ENCODE results near the gene GNB1L. TPM values are rescaled to one million over a fixed set of nuclear protein-coding genes. Genes with fewer than 3 reads are reported as not detected.
A peak's percentile ranks its signal among the peaks of the same experiment; 100 is the strongest.

Gene GNB1L
- polyA plus RNA-seq, 3 donors: 3.4 to 6.0 (median 4.8) TPM

- H4K20me1 ChIP-seq (ENCODE audit: insufficient read depth, low read length): no peaks in the 10 kb centered on the region
- H3K4me1 ChIP-seq (ENCODE audit: control insufficient read depth in 1 of 2, insufficient read depth in 2 of 2, low read length in 2 of 2): no peaks in the 10 kb centered on the region
- Mint-ChIP-seq H3K27ac (no peak overlapping the region), H3K4me1 (no peaks in the 10 kb centered on the region), H3K9me3 (peaks cover 0 to 4% (median 0%) of the 10 kb centered on the region in 7 donors), H3K36me3 (no peaks in the 10 kb centered on the region), H3K27me3 (ENCODE audit: low read depth in 3 of 3) (peaks cover 0 to 4% (median 0%) of the 10 kb centered on the region in 3 donors), H3K4me3 (peak overlapping the region in 1 of 2 donors; percentile 24)
- no peak overlapping the region for H3K4me3 ChIP-seq (replicated peaks in 1 of 3; ENCODE audit: low read depth in 2 of 3, low read length in 3 of 3)
- DNase-seq: no peak
- H3K9ac ChIP-seq (ENCODE audit: insufficient read depth, low read length, poor library complexity, severe bottlenecking): no peak overlapping the region
- TF ChIP-seq CTCF (IDR thresholded peaks at IDR 0.05): no peak
- H3K9me3 ChIP-seq (replicated peaks in 1 of 2; ENCODE audit: control insufficient read depth in 1 of 2, insufficient read depth in 1 of 2, low read length in 2 of 2): no peaks in the 10 kb centered on the region
- H3K36me3 ChIP-seq (replicated peaks in 1 of 2; ENCODE audit: control insufficient read depth in 1 of 2, insufficient read depth in 2 of 2, low read length in 2 of 2): no peaks in the 10 kb centered on the region
- H3K4me2 ChIP-seq (replicated peaks; ENCODE audit: extremely low read depth, low read length, poor library complexity, severe bottlenecking): no peak overlapping the region
- no peaks in the 10 kb centered on the region for H3K27me3 ChIP-seq (ENCODE audit: control insufficient read depth in 2 of 2, insufficient read depth in 2 of 2, low read length in 2 of 2)
- no peak overlapping the region for H2AFZ ChIP-seq (ENCODE audit: insufficient read depth, low read depth, low read length, poor library complexity, severe bottlenecking)
- intact Hi-C loops (cut with micrococcal nuclease): no loop called here
- H3K79me2 ChIP-seq (ENCODE audit: insufficient read depth, low read length): no peaks in the 10 kb centered on the region
- H3K27ac ChIP-seq (ENCODE audit: low read depth in 1 of 2, low read length in 2 of 2): no peak overlapping the region
- 99% methylated on average over 15 of the region's 23 CpGs for whole genome bisulfite sequencing (ENCODE audit: insufficient coverage)
Measured at GRCh38 chr22:19810381-19811201, 44.1 kb downstream of the GNB1L start.

- H3K4me3 ChIP-seq (replicated peaks in 1 of 3; ENCODE audit: low read depth in 2 of 3, low read length in 3 of 3): no peak overlapping the region
- H3K9ac ChIP-seq (ENCODE audit: insufficient read depth, low read length, poor library complexity, severe bottlenecking): no peak overlapping the region
- Mint-ChIP-seq H3K27ac (no peak overlapping the region), H3K4me3 (no peak overlapping the region), H3K27me3 (ENCODE audit: low read depth in 3 of 3) (peaks cover 0 to 4% (median 0%) of the 10 kb centered on the region in 3 donors), H3K36me3 (no peaks in the 10 kb centered on the region), H3K9me3 (peaks cover 0 to 4% (median 0%) of the 10 kb centered on the region in 7 donors), H3K4me1 (no peaks in the 10 kb centered on the region)
- H3K79me2 ChIP-seq (ENCODE audit: insufficient read depth, low read length): no peaks in the 10 kb centered on the region
- no peaks in the 10 kb centered on the region for H3K4me1 ChIP-seq (ENCODE audit: control insufficient read depth in 1 of 2, insufficient read depth in 2 of 2, low read length in 2 of 2)
- DNase-seq: no peak
- no peak overlapping the region for H3K27ac ChIP-seq (ENCODE audit: low read depth in 1 of 2, low read length in 2 of 2)
- no peaks in the 10 kb centered on the region for H3K9me3 ChIP-seq (replicated peaks in 1 of 2; ENCODE audit: control insufficient read depth in 1 of 2, insufficient read depth in 1 of 2, low read length in 2 of 2)
- H4K20me1 ChIP-seq (ENCODE audit: insufficient read depth, low read length): no peaks in the 10 kb centered on the region
- H3K27me3 ChIP-seq (ENCODE audit: control insufficient read depth in 2 of 2, insufficient read depth in 2 of 2, low read length in 2 of 2): no peaks in the 10 kb centered on the region
- no peak overlapping the region for H2AFZ ChIP-seq (ENCODE audit: insufficient read depth, low read depth, low read length, poor library complexity, severe bottlenecking)
- intact Hi-C loops (cut with micrococcal nuclease): no loop called here
- H3K4me2 ChIP-seq (replicated peaks; ENCODE audit: extremely low read depth, low read length, poor library complexity, severe bottlenecking): no peak overlapping the region
- TF ChIP-seq CTCF (IDR thresholded peaks at IDR 0.05): no peak
- WGBS (ENCODE audit: insufficient coverage): 96% methylated on average over 2 of the region's 3 CpGs
- H3K36me3 ChIP-seq (replicated peaks in 1 of 2; ENCODE audit: control insufficient read depth in 1 of 2, insufficient read depth in 2 of 2, low read length in 2 of 2): no peaks in the 10 kb centered on the region
Measured at GRCh38 chr22:19809741-19810140, 44.9 kb downstream of the GNB1L start.
